PFSK-1 (cell line): ENCODE results near the gene FAM13A.

Experiments
- POLR2AphosphoS5 ChIP-seq: IDR thresholded peaks from 2 replicates; pipeline ENCODE4 v1.6.1; 2012; ENCODE audit warnings: low read depth, mild to moderate bottlenecking, control low read depth, low read length, moderate library complexity
- TAF1 ChIP-seq: IDR thresholded peaks from 2 replicates; pipeline ENCODE4 v1.6.1; 2012; ENCODE audit warnings: low read length, control low read depth, borderline replicate concordance; ENCODE audit not compliant: insufficient read depth

DNA sequence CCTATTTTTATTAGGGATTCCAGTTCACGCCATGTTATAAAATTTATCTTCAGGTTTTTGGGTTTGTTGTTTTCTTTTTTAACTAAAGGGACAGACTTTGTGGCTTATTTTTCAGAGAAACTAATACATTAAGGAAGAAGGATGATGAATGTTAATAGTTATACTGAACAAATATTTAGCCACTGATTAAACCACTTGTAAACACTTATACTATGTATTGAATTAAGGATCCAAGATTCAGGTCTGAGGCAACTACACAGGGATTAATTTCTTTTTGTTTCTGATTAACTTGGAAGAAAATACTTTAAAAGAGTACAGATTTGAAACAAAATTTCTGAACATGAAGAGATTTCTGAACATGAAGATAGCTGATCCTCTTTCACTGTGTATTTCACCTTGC, 276.6 kb downstream of the FAM13A start:
- no peak for TF ChIP-seq POLR2AphosphoS5
- TF ChIP-seq TAF1: no peak
